A375 (cell line): Measurements from ENCODE around the gene NECTIN4. TPM values are rescaled to one million over a fixed set of nuclear protein-coding genes. Genes with fewer than 3 reads are reported as not detected.

Experiments
- small RNA-seq: library from RNA; depleted of rRNA; stranded (forward); fragments of <200 nt; gene quantifications from one replicate; pipeline ENCODE3, GENCODE V24; 2014
- total RNA-seq: library from RNA; depleted of rRNA; stranded (reverse); fragments of >200 nt; shearing (Covaris generic); gene quantifications from 2 replicates; pipeline ENCODE4 v1.2.3, GENCODE V29; 2014; rRNA removed

Gene NECTIN4
- total RNA-seq: 0.27 and 1.2 TPM in 2 replicates

GRCh38 chr1:161089251-161089924, at the start of gene NECTIN4:
Gene NECTIN4 (minus strand): TSS chr1:161089558. CDS start chr1:161089296, 262 bp downstream.

GRCh38 chr1:161132410-161133219, 43.3 kb upstream of the NECTIN4 start, which contains the start of gene DEDD:
Gene DEDD (minus strand): TSS chr1:161132667. CDS start chr1:161124462, 8,205 bp downstream.

GRCh38 chr1:161117759-161118581, 28.6 kb upstream of the NECTIN4 start, which contains the start of the genes NIT1 and PFDN2:
Gene NIT1 (plus strand): TSS chr1:161118105. CDS start chr1:161118177, 72 bp downstream.
Gene PFDN2 (minus strand): TSS chr1:161118037. CDS start chr1:161118026, 11 bp downstream.

GRCh38 chr1:161098210-161099068, 9.1 kb upstream of the NECTIN4 start, which contains the start of gene KLHDC9:
Gene KLHDC9 (plus strand): TSS chr1:161098361. CDS start chr1:161098536, 175 bp downstream.

GRCh38 chr1:161069731-161070270, 19.6 kb downstream of the NECTIN4 start, which contains the start of gene ARHGAP30:
Gene ARHGAP30 (minus strand): TSS chr1:161069891. CDS start chr1:161069624, 267 bp downstream.

GRCh38 chr1:161045736-161046604, 43.4 kb downstream of the NECTIN4 start, which contains the start of gene USF1:
Gene USF1 (minus strand): TSS chr1:161045977. CDS start chr1:161043275, 2,702 bp downstream.

GRCh38 chr1:161038523-161039153, 50.7 kb downstream of the NECTIN4 start, which contains the start of gene TSTD1:
Gene TSTD1 (minus strand): TSS chr1:161038964. CDS start chr1:161038889, 75 bp downstream.

Small RNAs within 50 kb of the gene (small RNA-seq; reads per million reads assigned to genes)
- gene AL591806.2: not detected

Other genes with a start within 250 kb of the NECTIN4 start
- gene CD244, start 226.7 kb downstream of the NECTIN4 start, total RNA-seq: not detected in 2 replicates
- gene ITLN1, start 204.4 kb downstream of the NECTIN4 start, total RNA-seq: not detected in 2 replicates
- 0.15 TPM in 1 of 2 replicates, not detected in the other for gene ITLN2, start 134.7 kb downstream of the NECTIN4 start, total RNA-seq
- gene F11R, start 68.4 kb downstream of the NECTIN4 start, total RNA-seq: 4.0 and 5.7 TPM in 2 replicates
- gene TSTD1, start 50.6 kb downstream of the NECTIN4 start, total RNA-seq: 0.83 TPM in 1 of 2 replicates, not detected in the other
- 80.3 and 97.9 TPM in 2 replicates for gene USF1, start 43.6 kb downstream of the NECTIN4 start, total RNA-seq
- 1.1 and 2.7 TPM in 2 replicates for gene ARHGAP30, start 19.7 kb downstream of the NECTIN4 start, total RNA-seq
- gene KLHDC9, start 8.8 kb upstream of the NECTIN4 start, total RNA-seq: not detected in 2 replicates
- gene PFDN2, start 28.5 kb upstream of the NECTIN4 start, total RNA-seq: 405 and 434 TPM in 2 replicates
- gene NIT1, start 28.5 kb upstream of the NECTIN4 start, total RNA-seq: 35.0 and 38.6 TPM in 2 replicates
- 39.8 and 45.0 TPM in 2 replicates for gene DEDD, start 43.1 kb upstream of the NECTIN4 start, total RNA-seq
- gene UFC1, start 64.4 kb upstream of the NECTIN4 start, total RNA-seq: 149 and 159 TPM in 2 replicates
- gene USP21, start 69.9 kb upstream of the NECTIN4 start, total RNA-seq: 12.2 and 17.1 TPM in 2 replicates
- gene PPOX, start 76.9 kb upstream of the NECTIN4 start, total RNA-seq: 29.7 and 37.1 TPM in 2 replicates
- 55.0 and 56.1 TPM in 2 replicates for gene B4GALT3, start 87.9 kb upstream of the NECTIN4 start, total RNA-seq
- gene ADAMTS4, start 109.5 kb upstream of the NECTIN4 start, total RNA-seq: 0.15 and 0.50 TPM in 2 replicates
- 304 and 309 TPM in 2 replicates for gene NDUFS2, start 112.8 kb upstream of the NECTIN4 start, total RNA-seq
- gene FCER1G, start 125.7 kb upstream of the NECTIN4 start, total RNA-seq: not detected in 2 replicates
- gene APOA2, start 134.1 kb upstream of the NECTIN4 start, total RNA-seq: not detected in 2 replicates
- 11.1 and 12.2 TPM in 2 replicates for gene TOMM40L, start 136.5 kb upstream of the NECTIN4 start, total RNA-seq
- not detected in 2 replicates for gene NR1I3, start 148.6 kb upstream of the NECTIN4 start, total RNA-seq
- not detected in 2 replicates for gene PCP4L1, start 169.2 kb upstream of the NECTIN4 start, total RNA-seq
- gene MPZ, start 220.4 kb upstream of the NECTIN4 start, total RNA-seq: 6.0 and 6.9 TPM in 2 replicates
- gene SDHC, start 224.8 kb upstream of the NECTIN4 start, total RNA-seq: 27.0 and 28.4 TPM in 2 replicates